ENCODE results near the gene FUT9. TPM values are rescaled to one million over a fixed set of nuclear protein-coding genes. Genes with fewer than 3 reads are reported as not detected.

Gene FUT9
- total and polyA plus RNA-seq, 10 of the 15 experiments (the other 5 are each of a cell fraction or from before 2014, with no cell fraction given): not detected

- Histone ChIP-seq H3K9ac (ENCODE audit: control insufficient read depth, insufficient read depth, low read length) (no peak overlapping the region), H4K20me1 (ENCODE audit: control insufficient read depth, insufficient read depth) (no peaks in the 10 kb centered on the region), H3K79me2 (ENCODE audit: control insufficient read depth, insufficient read depth, low read length) (no peaks in the 10 kb centered on the region), H3K36me3 (ENCODE audit: control insufficient read depth in 2 of 2, insufficient read depth in 2 of 2, low read length in 1 of 2) (no peaks in the 10 kb centered on the region), H3K4me2 (ENCODE audit: control insufficient read depth, insufficient read depth) (no peak overlapping the region), H3K4me1 (ENCODE audit: control insufficient read depth, insufficient read depth, low read length) (no peaks in the 10 kb centered on the region), H2AFZ (ENCODE audit: control insufficient read depth, low read depth, low read length) (no peak overlapping the region), H3K4me3 (no peak overlapping the region), H3K27me3 (replicated peaks in 1 of 2; ENCODE audit: control insufficient read depth in 2 of 2, insufficient read depth in 2 of 2, low read length in 1 of 2) (no peaks in the 10 kb centered on the region), H3K9me3 (replicated peaks; ENCODE audit: control insufficient read depth, insufficient read depth, low read length) (no peaks in the 10 kb centered on the region), H3K27ac (ENCODE audit: control insufficient read depth, insufficient read depth) (no peak overlapping the region)
- ChIA-PET SMC1A (ENCODE audit: uncharacterized antibody, unreplicated experiment) (no interaction called here), POLR2A (no interaction called here), CTCF (no interaction called here), RAD21 (ENCODE audit: unreplicated experiment) (no interaction called here)
- DNase-seq (ENCODE audit: low read depth, low spot score) (no peak), ATAC-seq (no peak), FAIRE-seq (no peak)
- in situ Hi-C loops (cut with MboI): no loop called here
- WGBS (ENCODE audit: insufficient coverage, insufficient replicate concordance, low lambda C conversion rate, missing lambda C conversion rate): 0% methylated on average over 2 of the region's 2 CpGs
- intact Hi-C loops (cut with micrococcal nuclease; ENCODE audit: unreplicated experiment): no loop called here
- BruUV-seq (replicated peaks): no TSS peak
- TF ChIP-seq MXI1 (IDR thresholded peaks at IDR 0.05; ENCODE audit: low read depth, low read length): no peak
- no peak for TF ChIP-seq TCF12 (IDR thresholded peaks at IDR 0.05; ENCODE audit: low read depth, low read length)
- TF ChIP-seq TBL1XR1 (IDR thresholded peaks at IDR 0.05; ENCODE audit: low read depth, low read length): no peak
- TF ChIP-seq WRNIP1 (IDR thresholded peaks at IDR 0.05; ENCODE audit: borderline replicate concordance, low read depth, low read length): no peak
- TF ChIP-seq NKRF (conservative IDR thresholded peaks at IDR 0.05): no peak
- TF ChIP-seq FOXM1 (IDR thresholded peaks at IDR 0.05; ENCODE audit: low read depth, low read length): no peak
- TF ChIP-seq, protein P1, sequence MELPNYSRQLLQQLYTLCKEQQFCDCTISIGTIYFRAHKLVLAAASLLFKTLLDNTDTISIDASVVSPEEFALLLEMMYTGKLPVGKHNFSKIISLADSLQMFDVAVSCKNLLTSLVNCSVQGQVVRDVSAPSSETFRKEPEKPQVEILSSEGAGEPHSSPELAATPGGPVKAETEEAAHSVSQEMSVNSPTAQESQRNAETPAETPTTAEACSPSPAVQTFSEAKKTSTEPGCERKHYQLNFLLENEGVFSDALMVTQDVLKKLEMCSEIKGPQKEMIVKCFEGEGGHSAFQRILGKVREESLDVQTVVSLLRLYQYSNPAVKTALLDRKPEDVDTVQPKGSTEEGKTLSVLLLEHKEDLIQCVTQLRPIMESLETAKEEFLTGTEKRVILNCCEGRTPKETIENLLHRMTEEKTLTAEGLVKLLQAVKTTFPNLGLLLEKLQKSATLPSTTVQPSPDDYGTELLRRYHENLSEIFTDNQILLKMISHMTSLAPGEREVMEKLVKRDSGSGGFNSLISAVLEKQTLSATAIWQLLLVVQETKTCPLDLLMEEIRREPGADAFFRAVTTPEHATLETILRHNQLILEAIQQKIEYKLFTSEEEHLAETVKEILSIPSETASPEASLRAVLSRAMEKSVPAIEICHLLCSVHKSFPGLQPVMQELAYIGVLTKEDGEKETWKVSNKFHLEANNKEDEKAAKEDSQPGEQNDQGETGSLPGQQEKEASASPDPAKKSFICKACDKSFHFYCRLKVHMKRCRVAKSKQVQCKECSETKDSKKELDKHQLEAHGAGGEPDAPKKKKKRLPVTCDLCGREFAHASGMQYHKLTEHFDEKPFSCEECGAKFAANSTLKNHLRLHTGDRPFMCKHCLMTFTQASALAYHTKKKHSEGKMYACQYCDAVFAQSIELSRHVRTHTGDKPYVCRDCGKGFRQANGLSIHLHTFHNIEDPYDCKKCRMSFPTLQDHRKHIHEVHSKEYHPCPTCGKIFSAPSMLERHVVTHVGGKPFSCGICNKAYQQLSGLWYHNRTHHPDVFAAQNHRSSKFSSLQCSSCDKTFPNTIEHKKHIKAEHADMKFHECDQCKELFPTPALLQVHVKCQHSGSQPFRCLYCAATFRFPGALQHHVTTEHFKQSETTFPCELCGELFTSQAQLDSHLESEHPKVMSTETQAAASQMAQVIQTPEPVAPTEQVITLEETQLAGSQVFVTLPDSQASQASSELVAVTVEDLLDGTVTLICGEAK (IDR thresholded peaks at IDR 0.05; ENCODE audit: borderline replicate concordance): no peak
- TF ChIP-seq JUNB (IDR thresholded peaks at IDR 0.05): no peak
- TF ChIP-seq ELK1 (IDR thresholded peaks at IDR 0.05; ENCODE audit: low read depth, low read length): no peak
- TF ChIP-seq ATF7 (IDR thresholded peaks at IDR 0.05; ENCODE audit: low read depth): no peak
These were observed 49.4 kb downstream of the FUT9 start for GRCh38 chr6:96065213-96065612.

All from GM12878 (cell line).